ENCODE measurements around the gene TMEM106B.

Gene TMEM106B

DNA sequence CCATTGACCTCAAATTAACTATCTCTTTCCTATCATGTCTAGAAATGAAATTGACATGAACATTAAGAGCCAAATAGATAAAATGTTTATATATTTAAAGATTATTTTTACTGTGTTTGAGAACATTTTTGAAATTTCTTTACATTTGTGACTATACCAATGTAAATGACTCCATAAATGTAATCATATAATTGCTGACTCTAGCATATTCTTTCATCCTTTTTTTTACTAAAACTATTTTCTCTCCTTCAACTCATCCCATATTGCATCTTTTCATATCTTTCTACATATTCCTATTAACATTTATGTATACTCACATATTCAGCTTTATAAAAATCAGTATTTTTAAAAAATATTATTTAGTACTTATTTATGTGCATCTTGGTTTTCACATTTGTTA is 16.9 kb downstream of the TMEM106B start:
- no peak for DNase-seq

DNA sequence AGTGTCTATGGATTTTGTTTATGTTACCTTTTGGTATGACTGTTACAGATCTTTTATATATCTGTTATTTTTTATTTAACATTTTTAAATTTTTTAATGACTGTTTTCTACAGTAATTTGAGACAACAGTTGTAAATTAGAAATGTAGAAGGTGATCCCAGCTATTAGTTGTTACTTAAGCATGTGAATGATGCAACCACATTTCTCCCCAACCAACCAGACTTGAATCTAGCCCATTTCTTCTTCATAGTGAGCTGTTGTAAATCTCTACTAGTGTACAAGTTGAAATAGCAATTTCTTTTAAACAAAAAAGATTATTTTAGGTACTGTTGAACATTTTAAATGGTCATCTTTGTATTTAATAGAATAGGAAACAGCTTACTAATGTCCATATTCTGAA is 18.0 kb downstream of the TMEM106B start:
- peak; percentile 6 for DNase-seq

- no peak for DNase-seq
Measured at GRCh38 chr7:12231097-12231496, 20.0 kb downstream of the TMEM106B start.

- no peak for DNase-seq
Measured at GRCh38 chr7:12233175-12233574, 22.1 kb downstream of the TMEM106B start.

GRCh38 chr7:12234334-12234865 is 23.3 kb downstream of the TMEM106B start:
- no peak for DNase-seq

- no peak for DNase-seq
Measured at GRCh38 chr7:12235970-12236369, 24.9 kb downstream of the TMEM106B start.

DNA sequence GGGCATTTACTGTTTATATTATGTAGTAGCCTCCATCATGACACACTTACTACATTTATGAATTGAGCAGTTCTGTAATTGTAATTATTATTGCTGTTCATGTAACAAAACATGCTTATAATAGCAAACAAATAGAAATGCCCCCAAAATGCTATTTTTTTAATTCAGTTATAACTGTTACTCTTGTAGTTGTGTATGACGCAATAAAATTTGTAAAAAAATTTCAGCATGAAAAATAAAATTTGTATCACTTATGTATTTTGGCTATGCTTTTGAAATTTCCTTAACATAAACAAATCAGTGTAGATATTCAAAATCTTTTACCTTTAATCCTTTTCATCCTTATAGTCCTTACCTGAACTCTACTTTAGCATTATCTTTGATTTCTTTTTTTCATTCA is 25.9 kb downstream of the TMEM106B start:
- DNase-seq, result no peak

- no peak for DNase-seq
Measured at GRCh38 chr7:12239806-12240205, 28.7 kb downstream of the TMEM106B start.

DNA sequence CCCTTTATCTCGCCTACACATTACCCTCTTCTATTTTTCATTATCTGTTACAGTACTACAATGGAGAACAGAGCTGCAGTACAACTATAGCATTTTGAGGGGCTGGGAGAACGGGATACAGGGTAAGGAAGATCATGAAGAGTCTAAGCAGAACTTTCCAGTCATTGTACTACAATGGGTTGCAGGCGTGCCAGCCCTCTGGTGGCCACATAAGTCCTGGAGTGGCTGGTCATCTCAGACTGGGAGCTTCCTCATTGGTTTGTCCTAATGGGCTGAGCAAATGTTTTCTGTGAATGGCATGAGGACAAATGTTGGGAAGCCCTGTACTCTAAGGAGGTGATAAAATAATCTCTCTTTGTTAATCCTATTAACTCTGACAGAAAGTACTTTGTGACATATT is 33.0 kb downstream of the TMEM106B start:
- DNase-seq, result peak; percentile 12

DNA sequence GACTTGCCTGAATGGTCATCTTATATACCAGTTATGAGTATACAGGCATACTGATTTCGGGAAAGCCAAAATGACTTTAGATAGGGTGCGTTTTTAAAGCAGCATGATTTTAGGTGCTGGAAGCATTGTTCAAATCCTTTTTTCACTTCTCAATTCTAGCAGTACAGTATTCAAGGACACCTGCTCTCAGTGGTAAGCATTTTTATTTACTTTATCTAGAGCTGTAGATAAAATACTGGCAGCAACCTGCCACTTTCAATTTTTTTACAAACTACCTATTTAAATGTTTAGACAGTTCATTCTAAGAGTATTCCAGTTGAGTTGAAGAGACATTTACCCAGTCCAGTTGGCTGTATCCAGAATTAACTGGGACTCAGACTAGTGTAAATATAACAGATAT is 33.6 kb downstream of the TMEM106B start:
- no peak for DNase-seq

DNA sequence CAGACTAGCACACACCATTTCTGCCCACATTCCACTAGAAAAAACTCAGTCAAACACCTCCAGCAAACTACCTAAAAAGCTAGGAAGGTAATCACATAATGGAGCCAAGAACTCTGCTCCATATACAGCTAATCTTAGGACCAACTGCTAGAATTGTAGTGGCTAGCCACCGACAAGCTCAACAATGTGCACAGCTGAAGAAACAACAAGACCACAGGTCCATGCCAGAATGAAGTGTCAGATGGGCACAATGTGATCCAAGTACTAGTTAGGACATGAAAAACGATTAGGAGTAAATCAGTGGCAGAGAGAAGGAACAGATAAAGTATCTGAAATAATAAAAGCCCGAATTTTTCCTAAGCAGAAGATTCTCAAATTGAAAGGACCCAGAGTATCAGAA is 38.6 kb downstream of the TMEM106B start:
- no peak for DNase-seq

GRCh38 chr7:12250232-12250631 is 39.1 kb downstream of the TMEM106B start:
- DNase-seq, result no peak

GRCh38 chr7:12256090-12256489 is 45.0 kb downstream of the TMEM106B start:
- DNase-seq, result peak; percentile 6

DNA sequence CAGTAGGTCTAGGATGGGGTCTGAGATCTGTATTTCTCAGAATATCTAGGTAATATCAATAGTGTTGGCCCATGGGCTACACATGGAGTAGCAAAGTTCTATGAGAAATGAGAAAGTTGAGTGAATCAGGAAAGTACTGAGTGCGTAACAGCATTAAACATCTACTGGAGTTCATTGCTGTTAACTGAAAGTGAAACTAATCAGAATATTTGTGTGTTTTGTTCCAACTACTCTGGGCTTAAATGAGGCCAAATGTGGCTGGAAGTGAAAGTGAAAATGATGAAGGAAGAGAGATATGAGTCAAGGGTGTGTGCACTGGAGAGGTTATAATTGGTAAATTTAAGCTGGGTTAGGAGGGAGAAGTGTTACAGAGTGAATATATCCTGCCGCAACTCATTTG is 46.5 kb downstream of the TMEM106B start:
- DNase-seq, result peak; percentile 23

- no peak for DNase-seq
Measured at GRCh38 chr7:12258074-12258473, 47.0 kb downstream of the TMEM106B start.

DNA sequence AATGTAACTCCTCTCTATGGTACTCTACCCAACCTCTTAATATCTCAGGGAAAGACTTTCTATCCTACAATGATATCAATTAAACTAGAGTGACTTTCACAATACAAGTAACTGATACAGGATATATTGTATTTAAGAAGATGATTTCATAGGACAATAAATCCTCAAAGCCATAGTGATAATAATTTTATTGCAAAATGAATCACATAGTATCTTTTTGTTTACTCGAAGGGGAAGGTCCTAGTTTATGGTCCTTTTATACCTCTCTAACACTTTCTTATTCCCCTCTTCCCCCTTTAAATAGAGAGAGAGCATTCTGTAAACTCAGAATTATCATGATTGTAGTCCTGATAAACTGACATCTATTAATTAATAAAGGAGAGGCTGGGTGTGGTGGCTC is 56.4 kb downstream of the TMEM106B start:
- no peak for DNase-seq

DNA sequence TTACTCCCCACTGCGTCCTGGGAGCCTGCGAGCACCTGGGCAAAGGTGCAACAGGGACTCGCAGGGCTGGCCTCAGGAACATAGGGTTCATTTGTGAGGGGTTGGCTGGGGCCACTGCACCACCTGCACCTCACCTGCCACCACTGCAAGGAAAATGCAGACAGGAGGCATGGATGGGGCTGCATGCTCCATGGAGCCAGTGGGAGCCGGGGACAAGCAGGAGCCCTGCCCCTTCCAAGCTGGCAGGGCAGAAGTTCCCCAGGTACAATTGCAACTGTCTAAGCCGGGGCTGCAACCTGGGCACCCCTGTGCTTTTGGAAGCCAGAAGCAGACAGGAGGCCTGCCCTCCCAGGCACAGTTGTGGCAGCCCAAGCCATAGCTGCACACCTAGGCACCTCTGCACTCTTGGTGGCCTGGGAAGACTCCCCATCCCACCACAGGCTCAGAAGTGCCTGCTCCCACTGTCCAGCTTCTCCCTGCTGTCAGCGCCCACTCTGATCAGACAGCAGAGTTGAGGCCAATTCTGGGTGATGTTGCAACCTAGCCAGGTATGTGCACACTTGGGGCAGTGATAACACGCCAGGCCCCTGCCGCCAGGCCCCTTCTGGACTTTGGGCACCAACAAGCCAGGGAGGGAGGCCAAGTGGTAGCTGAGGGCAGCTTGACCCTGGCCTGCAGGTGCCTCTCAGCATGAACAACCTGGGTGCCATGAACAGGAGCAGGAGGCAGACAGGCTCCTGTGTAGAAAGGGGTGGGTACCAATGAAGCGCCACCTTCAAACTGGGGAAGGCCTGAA is 58.2 kb downstream of the TMEM106B start:
- DNase-seq, result no peak

GRCh38 chr7:12281038-12281437 is 69.9 kb downstream of the TMEM106B start:
- no peak for DNase-seq

DNA sequence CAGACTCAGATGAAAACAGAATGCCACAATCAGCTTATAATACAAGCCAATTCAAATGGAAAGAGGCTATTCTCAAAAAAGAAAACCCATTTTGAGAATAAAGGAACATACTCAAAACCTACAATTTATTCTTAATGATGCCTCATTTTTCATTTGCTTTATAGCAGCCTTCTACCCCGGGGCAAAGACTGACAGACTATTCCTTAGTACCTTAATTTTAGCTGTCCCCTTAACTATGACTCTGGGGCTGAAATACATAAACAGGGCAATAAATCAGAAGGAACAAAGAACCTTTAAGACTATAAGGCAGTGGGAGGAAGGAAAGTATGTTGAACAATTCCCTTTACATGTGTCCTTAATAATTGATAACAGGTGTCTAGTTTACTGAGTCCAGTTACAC is 76.8 kb downstream of the TMEM106B start:
- no peak for DNase-seq

DNA sequence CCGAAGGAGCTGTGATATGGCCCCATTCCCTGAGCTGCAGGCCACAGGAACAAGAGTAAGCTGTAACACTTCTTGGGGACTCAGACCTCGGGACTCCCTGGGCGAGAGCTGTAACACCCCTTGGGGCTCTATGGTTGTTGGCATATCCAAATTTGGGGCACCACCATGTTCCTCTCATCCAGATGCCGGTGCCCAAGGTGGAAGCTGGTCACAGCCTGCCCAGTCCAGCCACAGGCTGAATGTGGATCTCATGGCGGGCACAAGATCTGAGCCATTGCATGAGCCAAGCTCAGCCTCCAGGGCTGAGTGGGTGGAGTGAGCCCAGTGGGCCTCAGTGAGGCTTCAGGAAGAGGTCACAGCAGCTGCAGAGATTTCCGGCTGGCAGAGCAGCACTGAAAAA is 78.9 kb downstream of the TMEM106B start:
- no peak for DNase-seq

- DNase-seq, result no peak
Measured at GRCh38 chr7:12290761-12291160, 79.7 kb downstream of the TMEM106B start.

DNA sequence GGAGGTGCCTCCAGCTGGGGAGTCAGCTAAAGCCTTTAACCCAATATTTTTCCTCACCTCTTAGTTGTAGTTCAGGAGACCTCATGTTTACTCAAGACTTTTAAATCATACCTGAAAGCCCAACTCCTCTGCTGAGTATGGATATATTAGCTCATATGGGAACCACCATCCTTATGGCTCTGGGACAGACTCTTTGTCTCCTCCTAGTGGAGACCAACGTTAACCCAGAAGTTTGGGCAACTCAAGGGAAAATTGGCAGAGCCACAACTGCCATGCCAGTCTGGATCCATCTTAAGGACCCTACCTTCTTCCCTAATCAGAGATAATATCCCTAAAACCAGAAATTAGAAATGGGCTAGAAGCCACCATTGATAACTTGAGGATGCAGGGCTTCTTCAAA is 80.8 kb downstream of the TMEM106B start:
- DNase-seq, result no peak
